Kidney epithelial cell (primary cell): ENCODE measurements around the gene TK1. TPM values are rescaled to one million over a fixed set of nuclear protein-coding genes. Genes with fewer than 3 reads are reported as not detected.
"Not testable (repeated sequence)": the region's sequence is repeated elsewhere in the genome, so short reads cannot be mapped to it uniquely, and the experiment has no call there.

Source experiments
- DNase-seq: peaks from one replicate; pipeline ENCODE4 v3.0.0-alpha.2; 2010; ENCODE audit warnings: low read depth
- H3K27me3 ChIP-seq: 2 replicates; pipeline ENCODE4 v1.6.0; 2011; ENCODE audit warnings: low read length; ENCODE audit not compliant: control insufficient read depth, insufficient read depth
- H3K36me3 ChIP-seq: 2 replicates; pipeline ENCODE4 v1.5.1; 2011; ENCODE audit warnings: low read length; ENCODE audit not compliant: control insufficient read depth, insufficient read depth
- H3K4me3 ChIP-seq: 2 replicates; pipeline ENCODE4 v1.5.1; 2011; ENCODE audit warnings: low read depth, mild to moderate bottlenecking, control low read depth, low read length
- CTCF ChIP-seq: IDR thresholded peaks from 2 replicates; pipeline ENCODE4 v1.5.1; 2011; ENCODE audit warnings: mild to moderate bottlenecking, moderate library complexity, low read length, control low read depth, inconsistent platforms; ENCODE audit not compliant: insufficient read depth, poor library complexity, severe bottlenecking
- total RNA-seq: library from RNA; depleted of rRNA; stranded (reverse); fragments of >200 nt; gene quantifications from 2 replicates; pipeline ENCODE4 v1.2.3, GENCODE V29; 2015

The TK1 gene
- total RNA-seq, 1 donor from 2014 or later, result 15.0 TPM

DNA sequence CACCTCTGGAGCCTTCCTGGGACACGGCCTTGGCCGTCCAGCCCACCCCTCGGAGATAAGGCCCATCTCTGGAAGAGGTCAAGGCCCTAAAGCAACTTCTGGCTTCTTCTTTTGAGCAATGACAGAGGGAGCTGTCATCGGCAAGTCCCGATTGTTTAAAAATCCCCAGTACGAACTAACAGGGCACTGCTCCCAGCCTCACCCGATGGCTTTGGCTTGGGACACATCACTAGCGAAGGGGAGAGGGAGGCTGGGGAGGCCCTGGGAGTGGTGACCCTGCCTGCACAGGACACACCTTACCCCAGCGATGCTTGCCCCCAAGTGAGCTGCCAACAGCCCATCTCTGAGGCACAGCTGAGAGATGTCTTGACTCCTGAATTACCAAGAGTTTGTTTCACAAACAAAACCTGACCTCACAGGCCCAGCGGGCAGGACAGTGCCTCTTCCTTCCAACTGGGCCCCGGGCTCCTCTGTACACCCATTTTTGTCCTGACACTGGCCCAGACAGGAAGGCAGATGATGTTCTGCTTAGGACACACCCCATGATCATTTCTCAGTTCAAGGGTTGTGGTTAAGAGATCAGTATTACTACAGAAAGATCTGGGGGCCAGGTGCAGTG is 13.6 kb downstream of the TK1 start:
- H3K27me3 ChIP-seq, result no peaks in the 10 kb centered on the region
- TF ChIP-seq CTCF, result no peak
- DNase-seq, result no peak
- peaks cover 2% of the 10 kb centered on the region for H3K36me3 ChIP-seq
- no peak overlapping the region for H3K4me3 ChIP-seq

DNA sequence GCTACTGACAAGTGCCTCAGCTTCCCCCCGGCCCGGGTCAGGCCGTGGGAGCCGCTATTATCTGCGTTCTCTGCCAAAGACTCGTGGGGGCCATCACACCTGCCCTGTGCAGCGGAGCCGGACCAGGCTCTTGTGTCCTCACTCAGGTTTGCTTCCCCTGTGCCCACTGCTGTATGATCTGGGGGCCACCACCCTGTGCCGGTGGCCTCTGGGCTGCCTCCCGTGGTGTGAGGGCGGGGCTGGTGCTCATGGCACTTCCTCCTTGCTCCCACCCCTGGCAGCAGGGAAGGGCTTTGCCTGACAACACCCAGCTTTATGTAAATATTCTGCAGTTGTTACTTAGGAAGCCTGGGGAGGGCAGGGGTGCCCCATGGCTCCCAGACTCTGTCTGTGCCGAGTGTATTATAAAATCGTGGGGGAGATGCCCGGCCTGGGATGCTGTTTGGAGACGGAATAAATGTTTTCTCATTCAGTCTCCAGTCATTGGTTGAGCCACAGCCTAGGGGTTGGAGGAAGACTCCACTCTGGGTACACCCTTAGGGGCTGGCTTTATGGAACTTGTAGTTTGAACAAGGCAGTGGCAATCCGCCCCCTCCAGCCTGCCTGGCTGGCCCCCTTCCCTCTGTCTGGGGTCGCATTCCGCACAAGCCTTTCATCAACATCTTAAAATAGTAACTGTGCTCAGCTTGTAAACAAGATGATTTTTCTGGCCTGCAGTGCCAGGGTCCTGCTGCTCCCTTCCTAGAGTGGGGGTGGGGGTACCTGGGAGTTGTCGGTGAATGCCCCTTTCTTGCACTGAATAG is 14.4 kb downstream of the TK1 start:
- TF ChIP-seq CTCF, result no peak
- Histone ChIP-seq H3K4me3 (no peak overlapping the region), H3K36me3 (peaks cover 2% of the 10 kb centered on the region), H3K27me3 (no peaks in the 10 kb centered on the region)
- DNase-seq, result no peak

DNA sequence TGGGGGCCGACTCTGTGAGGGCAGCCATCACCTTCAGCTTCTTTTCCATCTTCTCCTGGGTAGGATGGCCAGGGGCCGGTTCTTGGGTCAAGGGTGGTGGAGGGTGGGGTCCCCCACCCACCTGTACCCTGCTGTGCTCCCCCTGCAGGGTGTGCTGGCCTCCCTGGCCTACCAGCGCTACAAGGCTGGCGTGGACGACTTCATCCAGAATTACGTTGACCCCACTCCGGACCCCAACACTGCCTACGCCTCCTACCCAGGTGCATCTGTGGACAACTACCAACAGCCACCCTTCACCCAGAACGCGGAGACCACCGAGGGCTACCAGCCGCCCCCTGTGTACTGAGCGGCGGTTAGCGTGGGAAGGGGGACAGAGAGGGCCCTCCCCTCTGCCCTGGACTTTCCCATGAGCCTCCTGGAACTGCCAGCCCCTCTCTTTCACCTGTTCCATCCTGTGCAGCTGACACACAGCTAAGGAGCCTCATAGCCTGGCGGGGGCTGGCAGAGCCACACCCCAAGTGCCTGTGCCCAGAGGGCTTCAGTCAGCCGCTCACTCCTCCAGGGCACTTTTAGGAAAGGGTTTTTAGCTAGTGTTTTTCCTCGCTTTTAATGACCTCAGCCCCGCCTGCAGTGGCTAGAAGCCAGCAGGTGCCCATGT is 15.1 kb downstream of the TK1 start:
- H3K27me3 ChIP-seq, DNase-seq, H3K36me3 ChIP-seq, H3K4me3 ChIP-seq: not testable (repeated sequence)

DNA sequence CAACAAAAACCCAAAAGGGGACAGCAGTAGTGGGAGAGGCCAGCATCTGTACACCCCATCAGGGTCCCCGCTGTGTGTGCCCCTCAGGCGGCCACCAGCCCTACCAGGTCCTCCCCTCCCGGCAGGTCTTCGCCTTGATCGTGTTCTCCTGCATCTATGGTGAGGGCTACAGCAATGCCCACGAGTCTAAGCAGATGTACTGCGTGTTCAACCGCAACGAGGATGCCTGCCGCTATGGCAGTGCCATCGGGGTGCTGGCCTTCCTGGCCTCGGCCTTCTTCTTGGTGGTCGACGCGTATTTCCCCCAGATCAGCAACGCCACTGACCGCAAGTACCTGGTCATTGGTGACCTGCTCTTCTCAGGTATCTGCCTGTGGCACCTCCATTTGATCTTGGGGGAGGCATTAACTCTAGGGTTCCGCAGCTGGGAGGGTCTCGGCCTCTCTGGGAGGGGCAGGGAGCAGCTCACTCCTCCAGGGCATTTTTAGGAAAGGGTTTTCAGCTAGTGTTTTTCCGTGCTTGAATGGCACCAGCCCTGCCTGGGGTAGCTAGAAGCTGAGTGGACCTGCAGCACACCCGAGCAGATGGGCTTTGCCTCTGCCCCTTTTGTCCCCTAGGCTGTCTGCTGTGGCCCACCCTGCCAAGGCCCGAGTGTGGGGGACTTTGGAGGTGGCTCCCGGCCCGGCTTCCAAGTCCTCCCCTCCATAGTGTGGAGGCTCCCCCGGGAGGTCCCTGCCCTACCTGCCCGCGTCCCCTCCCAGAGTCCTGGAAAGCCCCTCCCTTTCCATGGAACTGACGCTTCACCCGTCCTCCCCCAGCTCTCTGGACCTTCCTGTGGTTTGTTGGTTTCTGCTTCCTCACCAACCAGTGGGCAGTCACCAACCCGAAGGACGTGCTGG is 15.9 kb downstream of the TK1 start:
- no peak for TF ChIP-seq CTCF
- no peaks in the 10 kb centered on the region for H3K27me3 ChIP-seq
- H3K36me3 ChIP-seq, result peaks cover 2% of the 10 kb centered on the region
- DNase-seq, result no peak
- no peak overlapping the region for H3K4me3 ChIP-seq

DNA sequence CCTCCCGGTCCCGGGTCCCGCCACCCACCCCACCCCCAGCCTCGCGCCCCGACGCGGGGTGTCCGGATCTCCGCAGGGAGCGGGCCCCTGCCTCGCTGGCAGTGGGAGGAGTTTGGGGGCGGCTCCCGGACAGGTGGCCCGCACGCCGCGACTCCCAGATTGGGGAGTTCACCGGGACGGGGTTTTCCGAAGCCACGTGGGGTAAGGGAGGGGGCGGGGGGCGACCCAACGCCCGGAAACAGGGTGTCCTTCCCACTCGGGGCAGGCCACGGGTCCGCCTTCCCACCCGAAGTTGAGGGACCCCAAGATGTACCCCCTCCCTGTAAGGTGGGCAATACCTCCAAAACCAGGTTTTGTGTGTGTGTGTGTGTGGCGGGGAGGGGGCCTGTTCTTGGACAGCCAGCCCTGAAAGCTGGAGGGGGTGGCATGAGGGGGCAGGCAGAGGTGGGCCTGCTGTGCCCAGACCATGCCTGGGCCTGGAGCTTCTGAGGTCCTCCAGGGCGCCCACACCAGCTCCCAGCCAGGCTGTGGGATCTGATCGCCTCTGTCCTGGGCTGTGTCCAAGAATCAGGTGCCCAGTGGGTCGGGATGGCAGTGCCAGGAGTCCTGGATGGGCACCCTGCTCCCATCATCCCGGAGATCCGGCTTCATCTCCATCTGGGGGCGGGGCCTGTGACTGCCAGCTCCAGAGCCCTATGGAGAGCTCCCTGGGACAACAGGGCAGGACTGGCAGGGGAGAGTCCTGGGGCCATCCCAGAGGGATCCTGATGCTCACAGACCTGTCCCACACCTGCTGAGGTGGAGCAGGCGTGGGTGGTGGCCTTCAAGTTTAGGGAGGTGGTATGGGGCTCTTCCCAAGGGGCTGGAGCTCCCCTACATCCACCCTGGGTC is 17.7 kb downstream of the TK1 start:
- Histone ChIP-seq H3K27me3 (no peaks in the 10 kb centered on the region), H3K36me3 (no peaks in the 10 kb centered on the region), H3K4me3 (peak overlapping the region; percentile 73)
- no peak for DNase-seq
- no peak for TF ChIP-seq CTCF
